Lower lobe of right lung (tissue), 2 donors: ENCODE data around the gene PLD3. TPM values are rescaled to one million over a fixed set of nuclear protein-coding genes. Genes with fewer than 3 reads are reported as not detected.

Experiments used
- ATAC-seq, 2 donors: fragments of 200-7000 bp; cut with Tn5 transposase; one replicate each; pipeline ENCODE4 v1.9.1; 2020 to 2022; ENCODE audit warnings: mild to moderate bottlenecking in 2 of 2, moderate library complexity in 2 of 2
- DNase-seq: peaks from one replicate; pipeline ENCODE4 v3.0.0-alpha.2; 2020
- H3K27ac ChIP-seq: fragments of 200-600 bp; one replicate; pipeline ENCODE4 v1.8.0; 2022
- H3K27me3 ChIP-seq: fragments of 200-600 bp; one replicate; pipeline ENCODE4 v1.8.0; 2022; ENCODE audit warnings: low read depth
- H3K36me3 ChIP-seq: fragments of 200-600 bp; one replicate; pipeline ENCODE4 v1.8.0; 2022; ENCODE audit warnings: mild to moderate bottlenecking
- H3K4me1 ChIP-seq: fragments of 200-600 bp; one replicate; pipeline ENCODE4 v1.8.0; 2022
- H3K4me3 ChIP-seq: fragments of 200-600 bp; one replicate; pipeline ENCODE4 v1.8.0; 2022; ENCODE audit warnings: mild to moderate bottlenecking
- H3K9me3 ChIP-seq: fragments of 200-600 bp; one replicate; pipeline ENCODE4 v1.8.0; 2022
- CTCF ChIP-seq: fragments of 200-600 bp; IDR thresholded peaks from one replicate; pipeline ENCODE4 v1.8.0; 2022; ENCODE audit warnings: antibody characterized with exemption, mild to moderate bottlenecking
- intact Hi-C: fragments of 100-400 bp; cut with DNase I; formaldehyde crosslinking; loops from one replicate; pipeline ENCODE4 v1.11.0; 2022
- long read RNA-seq: library from polyadenylated mRNA; unstranded; transcript quantifications from one replicate; pipeline ENCODE4 v2.0.0, GENCODE V29; 2021
- total RNA-seq: library from RNA; stranded (reverse); fragmentation: NEBNext Ultra II Directional; extraction: Animal tissue kit (Norgen Biotek cat#: 25700); gene quantifications from one replicate; pipeline ENCODE4 v1.2.1, GENCODE V29; 2021
- donor health status: DM: no; HTN: yes; CAD: no; lungs with severe emphysema.

The PLD3 gene
- total RNA-seq = 355 TPM
- long read RNA-seq, transcript PLD3-213 (3 exons, 750 nt) = major isoform, 30 of 436 reads
- long read RNA-seq, transcript PLD3-207 (13 exons, 2,140 nt) = minor isoform, 18 of 436 reads
- long read RNA-seq, partial matches to known transcripts = 245 of 436 reads
- long read RNA-seq, other reads (novel, unspliced or antisense) = 139 of 436 reads

GRCh38 chr19:40348125-40348913 lies at the start of gene PLD3, which contains the start of gene C19orf47:
Gene PLD3 (plus strand): TSS chr19:40348695. CDS start chr19:40366484, 17,789 bp downstream.
Gene C19orf47 (minus strand): TSS chr19:40348397. CDS start chr19:40341857, 6,540 bp downstream.
- peak; percentile 100 for DNase-seq
- Histone ChIP-seq H3K27me3 (no peaks in the 10 kb centered on the region), H3K9me3 (no peaks in the 10 kb centered on the region), H3K27ac (peak within 1 kb of the TSS; percentile 78), H3K4me3 (peak within 1 kb of the TSS; percentile 79), H3K36me3 (peaks cover 2% of the 10 kb centered on the region), H3K4me1 (peaks cover 21% of the 10 kb centered on the region)
- TF ChIP-seq CTCF = no peak
- intact Hi-C loops = no loop called here
- ATAC-seq = peak; percentile 98

- Histone ChIP-seq H3K36me3 (no peaks in the 10 kb centered on the region), H3K27me3 (no peaks in the 10 kb centered on the region), H3K9me3 (no peaks in the 10 kb centered on the region), H3K4me3 (no peak overlapping the region), H3K27ac (no peak overlapping the region), H3K4me1 (no peaks in the 10 kb centered on the region)
- intact Hi-C loops = no loop called here
- DNase-seq (no peak), ATAC-seq (no peak)
- TF ChIP-seq CTCF = no peak
These were observed 47.8 kb upstream of the PLD3 start for GRCh38 chr19:40300668-40301067.

GRCh38 chr19:40302224-40303011 lies 46.1 kb upstream of the PLD3 start:
- intact Hi-C loops = no loop called here
- H3K4me1 ChIP-seq = no peaks in the 10 kb centered on the region
- no peak for ATAC-seq

GRCh38 chr19:40303765-40304164 lies 44.7 kb upstream of the PLD3 start:
- H3K27ac ChIP-seq = no peak overlapping the region
- TF ChIP-seq CTCF = no peak
- no peaks in the 10 kb centered on the region for H3K36me3 ChIP-seq
- H3K4me3 ChIP-seq = no peak overlapping the region
- no peaks in the 10 kb centered on the region for H3K4me1 ChIP-seq
- H3K27me3 ChIP-seq = no peaks in the 10 kb centered on the region
- DNase-seq (no peak), ATAC-seq (no peak)
- intact Hi-C loops = no loop called here
- no peaks in the 10 kb centered on the region for H3K9me3 ChIP-seq

More at GRCh38 chr19:40302224-40303011, 46.1 kb upstream of the PLD3 start:
- H3K27me3 ChIP-seq = no peaks in the 10 kb centered on the region
- H3K36me3 ChIP-seq = no peaks in the 10 kb centered on the region
- TF ChIP-seq CTCF = no peak
- H3K9me3 ChIP-seq = no peaks in the 10 kb centered on the region
- no peak overlapping the region for H3K27ac ChIP-seq
- DNase-seq = no peak
- H3K4me3 ChIP-seq = no peak overlapping the region

GRCh38 chr19:40304306-40304705 lies 44.2 kb upstream of the PLD3 start:
- no peaks in the 10 kb centered on the region for H3K9me3 ChIP-seq
- no peak overlapping the region for H3K27ac ChIP-seq
- no peak overlapping the region for H3K4me3 ChIP-seq
- no peaks in the 10 kb centered on the region for H3K27me3 ChIP-seq
- no peak for DNase-seq
- no peak for ATAC-seq
- H3K4me1 ChIP-seq = no peaks in the 10 kb centered on the region
- intact Hi-C loops = no loop called here
- TF ChIP-seq CTCF = no peak
- H3K36me3 ChIP-seq = no peaks in the 10 kb centered on the region
